GM21381 (cell line): Measurements from ENCODE around the gene PSMA7.

ENCODE experiments used
- ATAC-seq: cut with Tn5 transposase; IDR thresholded peaks from one replicate; pipeline ENCODE4 v1.9.1; 2021; ENCODE audit warnings: mild to moderate bottlenecking, moderate library complexity; ENCODE audit not compliant: unreplicated experiment

PSMA7 gene

GRCh38 chr20:62172666-62173065, 29.5 kb upstream of the PSMA7 start:
- ATAC-seq: no peak

DNA sequence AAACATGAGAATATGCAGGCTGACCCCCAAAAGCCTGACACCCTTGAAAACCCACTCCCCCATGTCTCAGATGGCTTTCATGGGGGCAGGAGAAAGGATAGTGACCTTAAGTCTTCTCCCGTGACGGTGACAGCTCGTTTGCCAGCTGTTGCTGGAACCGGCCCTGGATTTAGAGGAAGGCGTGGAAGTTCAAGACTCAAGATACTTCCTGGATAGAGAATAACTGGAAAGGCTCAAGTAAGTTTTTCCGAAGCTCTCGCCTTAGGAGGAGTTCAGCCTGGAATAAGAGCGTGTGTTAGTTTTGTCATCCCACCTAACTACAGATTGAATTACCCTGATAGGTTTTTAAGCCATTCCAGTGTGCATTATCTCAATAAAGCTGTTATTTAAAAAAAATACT, 28.1 kb upstream of the PSMA7 start:
- ATAC-seq: no peak

DNA sequence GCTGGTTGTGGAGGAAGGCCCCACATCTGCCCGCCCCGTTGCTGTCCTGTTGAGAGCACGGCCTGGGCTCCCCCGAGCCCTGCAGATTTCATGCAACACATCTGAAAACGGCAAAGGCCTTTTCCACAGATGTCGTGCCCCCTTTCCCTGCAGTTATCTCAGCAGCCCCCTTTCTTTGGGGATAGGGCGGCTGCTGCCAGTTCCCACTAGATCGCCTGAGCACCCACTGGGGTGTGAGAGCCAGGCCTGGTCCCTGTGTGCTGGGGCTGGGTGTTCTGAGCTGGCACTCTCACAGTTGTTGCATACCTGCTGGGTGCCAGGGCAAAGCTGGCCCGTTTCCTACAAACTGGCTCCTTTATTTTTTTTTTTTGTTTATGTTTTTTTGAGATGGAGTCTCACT, 27.3 kb upstream of the PSMA7 start:
- ATAC-seq: no peak

DNA sequence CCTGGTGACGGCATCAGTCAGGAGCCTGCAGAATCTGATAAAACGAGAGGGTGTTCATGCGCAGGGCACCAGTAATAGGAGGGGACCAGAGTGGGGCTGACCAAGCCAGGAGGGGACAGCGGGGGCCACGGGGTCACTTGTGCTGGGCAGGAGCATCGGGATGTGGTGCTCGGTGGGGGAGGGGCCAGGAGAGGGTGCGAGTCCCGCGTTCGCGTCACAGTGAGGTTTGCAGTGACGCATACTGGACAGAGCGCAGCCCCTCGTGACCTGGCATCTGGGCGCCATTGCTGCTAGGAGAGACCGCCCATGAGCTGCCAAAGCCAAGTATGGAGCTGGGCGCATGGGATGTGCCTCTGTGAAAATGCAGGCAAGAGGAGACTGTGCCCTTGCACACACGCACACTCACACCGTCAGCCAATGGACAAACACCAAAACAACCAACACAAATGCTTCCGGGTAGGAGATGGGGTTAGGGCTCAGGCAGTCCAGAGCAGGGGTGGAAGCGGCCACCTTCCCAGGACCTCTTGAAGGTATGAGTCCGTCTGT, 25.8 kb upstream of the PSMA7 start:
- ATAC-seq: no peak

- ATAC-seq: no peak
Observed at GRCh38 chr20:62168061-62168460, 24.9 kb upstream of the PSMA7 start.

DNA sequence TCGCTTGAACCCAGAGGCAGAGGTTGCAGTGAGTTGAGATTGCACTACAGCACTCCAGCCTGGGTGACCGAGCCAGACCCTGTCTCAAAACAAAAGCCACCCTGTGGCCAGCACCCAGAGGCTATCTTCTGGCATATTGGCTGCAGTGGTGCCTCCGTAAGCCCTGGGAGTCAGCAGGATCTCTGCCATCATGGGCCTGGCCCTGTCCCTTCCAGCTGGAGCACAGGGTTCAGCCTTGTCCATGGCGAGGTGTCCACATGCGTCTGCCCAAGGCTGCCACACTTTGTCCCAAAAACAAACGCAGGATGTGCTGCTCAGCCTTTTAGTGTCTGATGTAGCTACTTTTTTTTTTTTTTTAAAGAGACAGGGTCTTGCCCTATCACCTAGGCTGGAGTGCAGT, 24.3 kb upstream of the PSMA7 start:
- no peak for ATAC-seq

DNA sequence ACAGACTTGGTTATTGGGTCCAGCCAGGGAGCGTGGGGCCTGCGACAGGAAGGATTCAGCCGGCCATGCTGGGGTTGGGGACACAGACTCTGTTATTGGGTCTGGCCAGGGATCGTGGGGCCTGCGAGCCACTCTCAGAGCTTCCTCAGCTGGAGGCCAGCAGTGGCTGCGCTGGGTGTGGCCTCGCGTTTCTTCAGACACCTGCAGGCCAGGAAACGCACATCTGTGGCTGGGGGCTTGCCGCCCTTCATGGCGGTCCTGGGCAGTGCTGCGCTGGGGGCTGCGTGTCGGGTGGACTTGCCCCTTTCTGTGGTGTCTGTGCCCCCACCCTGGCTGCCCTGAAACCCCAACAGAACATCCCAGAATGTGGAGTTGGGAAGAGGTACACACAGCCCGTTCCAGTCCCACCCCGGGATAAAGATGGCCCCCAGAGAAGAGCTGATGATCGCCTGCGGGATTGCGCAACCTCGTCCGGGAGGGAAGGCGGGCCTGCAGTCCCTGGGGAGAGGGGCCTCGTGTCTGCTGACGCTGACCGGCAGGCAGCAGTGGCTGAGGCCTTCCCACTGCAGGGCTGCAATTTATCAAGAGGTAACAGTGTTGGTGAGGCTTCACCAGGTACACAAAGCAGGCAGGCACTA, 22.7 kb upstream of the PSMA7 start:
- no peak for ATAC-seq

GRCh38 chr20:62164879-62165761, 21.9 kb upstream of the PSMA7 start:
- no peak for ATAC-seq

DNA sequence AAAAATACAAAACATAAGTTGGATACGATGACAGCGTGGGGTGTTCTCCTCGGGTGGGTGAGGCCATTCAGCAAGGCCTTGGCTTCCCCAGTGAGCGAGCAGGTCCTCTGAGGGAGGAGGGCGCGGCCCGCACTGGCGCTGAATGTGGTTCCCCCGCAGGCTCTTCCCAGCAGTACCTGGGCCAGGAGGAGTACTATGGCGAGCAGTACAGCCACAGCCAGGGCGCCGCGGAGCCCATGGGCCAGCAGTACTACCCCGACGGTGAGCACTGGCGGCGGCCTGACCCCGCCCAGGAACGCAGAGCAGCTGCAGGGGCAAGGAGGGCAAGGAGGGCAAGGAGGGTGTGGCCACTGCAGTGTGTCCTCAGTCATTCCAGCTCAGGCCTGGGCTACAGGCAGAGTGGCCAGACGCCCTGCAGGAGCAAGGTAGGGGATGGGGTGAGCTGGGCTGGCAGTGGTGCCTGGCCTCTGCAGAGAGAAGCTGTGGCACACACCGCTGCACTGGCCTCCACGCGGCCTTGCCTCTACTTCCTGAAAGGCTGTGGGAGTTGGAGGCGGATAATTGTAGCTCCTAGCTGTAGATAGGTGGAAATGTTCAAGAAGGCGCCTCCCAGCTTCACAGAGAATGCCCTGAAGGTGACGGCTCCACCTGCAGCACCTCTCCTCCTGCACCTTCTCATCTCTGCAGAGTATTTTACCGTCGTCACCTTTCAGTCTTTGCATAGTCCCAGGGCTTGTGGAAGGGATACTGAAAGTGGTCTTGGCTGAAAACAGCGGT, 21.0 kb upstream of the PSMA7 start:
- no peak for ATAC-seq

- ATAC-seq: no peak
Observed at GRCh38 chr20:62163485-62163865, 20.3 kb upstream of the PSMA7 start.

GRCh38 chr20:62162765-62163484, 19.7 kb upstream of the PSMA7 start:
- no peak for ATAC-seq

DNA sequence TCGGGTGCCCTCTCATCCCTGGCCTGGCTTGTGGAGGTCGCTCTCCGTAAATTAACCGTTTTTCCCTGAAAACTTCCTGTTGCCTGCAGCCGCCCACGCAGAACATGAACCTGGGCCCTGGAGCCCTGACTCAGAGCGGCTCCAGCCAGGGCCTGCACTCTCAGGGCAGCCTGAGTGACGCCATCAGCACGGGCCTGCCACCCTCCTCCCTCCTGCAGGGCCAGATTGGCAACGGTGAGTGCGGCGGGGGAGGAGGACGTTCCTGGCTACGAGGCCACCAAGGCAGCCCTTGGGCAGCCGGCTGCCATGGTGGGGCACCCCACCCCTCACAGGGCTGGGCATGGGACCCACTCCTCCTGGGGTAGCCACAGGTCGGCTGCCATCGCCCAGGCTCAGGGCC, 18.2 kb upstream of the PSMA7 start:
- no peak for ATAC-seq

DNA sequence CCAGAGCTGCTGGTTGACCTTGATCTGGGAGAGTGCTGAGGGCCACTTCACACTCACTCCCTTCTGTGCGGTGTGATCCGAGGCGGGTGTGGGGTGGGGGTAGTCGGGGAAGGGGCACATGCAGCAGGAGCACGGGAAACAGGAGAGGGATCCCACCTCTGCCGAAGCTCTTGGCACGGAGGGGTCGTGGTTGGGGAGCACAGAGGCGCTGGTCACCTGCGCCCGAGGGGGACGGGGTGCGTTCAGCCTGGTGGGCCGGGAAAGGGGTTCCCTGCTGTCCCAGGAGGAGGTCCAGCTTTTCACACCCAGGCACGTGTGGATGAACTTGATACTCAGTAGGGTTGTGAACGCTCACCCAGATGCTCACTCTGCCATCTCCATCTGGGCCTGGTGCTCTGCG, 17.7 kb upstream of the PSMA7 start:
- no peak for ATAC-seq

GRCh38 chr20:62160253-62160652, 17.1 kb upstream of the PSMA7 start:
- no peak for ATAC-seq

DNA sequence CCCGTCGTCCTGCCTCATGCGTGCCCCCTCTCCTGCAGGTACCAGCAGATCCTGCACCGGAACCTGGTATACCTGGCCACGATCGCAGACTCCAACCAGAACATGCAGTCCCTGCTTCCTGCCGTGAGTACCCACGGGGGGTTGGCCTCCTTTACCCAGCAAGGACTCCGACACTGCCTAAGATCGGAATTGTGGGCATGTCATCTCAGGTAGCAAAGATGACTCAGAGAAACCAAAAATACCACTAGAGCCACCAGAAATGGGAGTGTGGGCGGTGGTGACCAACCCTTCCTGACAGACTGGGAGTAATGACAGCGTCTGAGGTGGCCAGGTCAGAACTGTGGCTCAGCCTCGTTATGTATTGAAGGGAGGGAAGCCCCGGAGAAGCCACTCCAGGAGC, 16.6 kb upstream of the PSMA7 start:
- no peak for ATAC-seq

- ATAC-seq: no peak
Observed at GRCh38 chr20:62159052-62159451, 15.9 kb upstream of the PSMA7 start.

DNA sequence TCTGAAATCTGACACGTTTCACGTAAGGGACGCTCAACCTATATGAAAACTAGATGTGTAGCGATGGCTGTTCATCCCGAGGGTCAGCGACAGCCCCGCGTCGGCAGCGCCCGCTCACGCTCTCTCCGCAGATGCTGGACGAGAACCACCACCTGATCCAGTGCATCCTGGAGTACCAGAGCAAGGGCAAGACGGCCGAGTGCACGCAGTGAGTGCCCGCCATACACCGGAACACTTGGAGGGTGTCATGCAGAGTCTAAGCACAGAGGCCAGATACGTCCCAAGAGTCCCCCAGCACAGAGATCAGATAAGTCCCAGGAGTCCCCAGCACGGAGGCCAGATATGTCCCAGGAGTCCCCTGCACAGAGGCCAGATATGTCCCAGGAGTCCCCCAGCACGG, 15.3 kb upstream of the PSMA7 start:
- no peak for ATAC-seq

- ATAC-seq: no peak
Observed at GRCh38 chr20:62158088-62158400, 14.8 kb upstream of the PSMA7 start.

DNA sequence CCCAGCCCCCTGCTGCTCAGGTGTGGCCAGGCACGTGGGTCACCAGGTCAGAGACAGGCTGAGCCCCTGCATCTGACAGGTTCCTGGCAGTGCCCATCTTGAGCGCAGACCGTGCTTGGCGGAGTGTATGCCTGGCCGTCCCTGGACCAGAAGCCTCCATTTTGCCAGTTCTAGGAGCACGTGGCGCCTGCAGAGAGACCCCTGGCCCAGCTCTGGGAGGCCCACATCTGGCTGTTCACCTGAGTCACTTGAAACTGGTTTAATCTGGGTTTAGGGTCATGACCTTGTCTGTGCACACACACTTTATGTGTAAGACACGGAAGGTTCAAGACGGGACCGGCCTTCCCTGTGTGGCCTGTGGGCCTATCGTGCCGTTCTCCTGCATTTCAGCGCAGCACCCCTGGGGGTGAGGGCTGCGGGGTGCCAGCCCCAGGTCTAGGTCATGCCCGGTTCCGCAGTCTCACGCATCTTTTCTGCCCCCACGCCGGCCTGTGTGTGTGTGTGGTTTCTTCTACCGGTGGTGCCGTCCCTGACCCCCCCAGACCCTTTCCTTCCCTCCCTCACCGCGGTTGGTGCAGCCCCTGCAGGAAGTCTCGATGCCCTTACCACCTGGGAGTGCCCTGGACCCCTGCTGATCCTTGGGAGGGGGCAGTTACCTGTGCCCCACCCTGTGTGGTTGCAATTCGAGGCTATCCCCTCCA, 14.3 kb upstream of the PSMA7 start:
- ATAC-seq: no peak

DNA sequence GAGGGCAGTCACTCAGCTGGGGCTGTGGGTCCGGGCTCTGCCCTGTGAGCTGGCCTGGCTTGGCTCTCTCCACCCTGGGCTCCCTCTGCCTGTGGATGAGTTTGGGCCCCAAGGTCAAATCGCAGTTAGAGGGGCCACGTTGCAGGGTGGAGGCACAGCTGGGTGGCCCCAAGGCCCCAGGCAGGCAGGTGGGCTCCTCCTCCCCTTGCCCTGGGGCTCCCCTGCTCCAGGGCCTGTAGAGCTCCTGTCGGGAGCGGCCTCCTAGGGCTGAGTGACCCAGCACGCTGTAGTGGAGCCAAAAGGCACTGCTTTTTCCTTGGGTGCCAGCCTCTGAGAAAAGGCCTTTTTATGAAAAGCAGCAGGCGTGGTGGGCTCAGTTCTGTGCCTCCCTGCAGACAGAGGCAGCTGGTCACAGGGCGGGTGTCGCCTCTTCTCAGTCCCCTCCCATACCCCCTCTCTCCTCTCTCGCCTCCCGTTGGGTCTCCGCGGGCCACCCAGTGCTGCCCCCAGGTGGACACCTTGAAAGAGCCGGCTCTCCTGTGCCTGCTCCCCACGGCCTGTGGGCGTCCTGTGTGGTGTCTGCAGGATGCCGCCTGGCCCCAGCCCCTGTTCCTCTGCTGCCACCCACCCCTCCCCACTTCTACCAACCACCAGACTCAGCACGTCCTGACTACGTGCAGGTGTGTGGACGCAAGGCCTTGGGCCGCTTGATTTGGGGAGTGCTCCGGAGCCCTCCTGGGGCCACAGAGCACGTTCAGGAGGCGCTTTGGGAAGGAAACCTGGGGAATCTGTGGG, 13.6 kb upstream of the PSMA7 start:
- ATAC-seq: no peak
